Measurements from ENCODE around the gene SMOC2. TPM values are rescaled to one million over a fixed set of nuclear protein-coding genes. Genes with fewer than 3 reads are reported as not detected.

SMOC2 gene
- polyA plus RNA-seq, 3 donors = not detected

DNA sequence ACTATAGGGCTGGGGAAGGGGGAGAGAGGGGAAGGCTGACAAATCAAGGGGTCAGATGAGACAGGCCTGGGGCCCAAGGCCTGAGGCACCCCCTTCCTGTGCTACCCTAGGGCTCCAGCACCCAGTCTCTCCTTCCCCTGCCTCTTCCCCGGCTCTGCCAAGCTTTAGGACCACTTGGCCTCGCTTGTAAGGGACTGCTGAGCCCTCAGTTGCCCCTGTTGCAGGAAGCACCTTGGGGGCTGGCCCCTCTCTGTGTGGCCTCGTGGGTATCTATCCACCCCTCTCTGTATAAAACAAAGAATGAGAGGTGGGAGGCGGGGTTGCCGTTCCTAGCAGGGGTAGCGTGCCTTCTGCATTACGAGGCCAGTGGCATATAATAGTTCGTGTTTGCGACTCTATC lies 21.4 kb upstream of the SMOC2 start:
- Histone ChIP-seq H3K4me2 (replicated peaks; ENCODE audit: extremely low read depth, low read length, poor library complexity, severe bottlenecking) (no peak overlapping the region), H4K20me1 (ENCODE audit: insufficient read depth, low read length) (no peaks in the 10 kb centered on the region), H3K27me3 (ENCODE audit: control insufficient read depth in 2 of 2, insufficient read depth in 2 of 2, low read length in 2 of 2) (no peaks in the 10 kb centered on the region), H3K4me3 (replicated peaks in 1 of 3; ENCODE audit: low read depth in 2 of 3, low read length in 3 of 3) (no peak overlapping the region), H3K9ac (ENCODE audit: insufficient read depth, low read length, poor library complexity, severe bottlenecking) (no peak overlapping the region), H3K9me3 (replicated peaks in 1 of 2; ENCODE audit: control insufficient read depth in 1 of 2, insufficient read depth in 1 of 2, low read length in 2 of 2) (no peaks in the 10 kb centered on the region), H3K27ac (ENCODE audit: low read depth in 1 of 2, low read length in 2 of 2) (no peak overlapping the region), H2AFZ (ENCODE audit: insufficient read depth, low read depth, low read length, poor library complexity, severe bottlenecking) (no peak overlapping the region), H3K4me1 (ENCODE audit: control insufficient read depth in 1 of 2, insufficient read depth in 2 of 2, low read length in 2 of 2) (no peaks in the 10 kb centered on the region), H3K36me3 (replicated peaks in 1 of 2; ENCODE audit: control insufficient read depth in 1 of 2, insufficient read depth in 2 of 2, low read length in 2 of 2) (no peaks in the 10 kb centered on the region), H3K79me2 (ENCODE audit: insufficient read depth, low read length) (no peaks in the 10 kb centered on the region)
- H3K4me1 Mint-ChIP-seq = no peaks in the 10 kb centered on the region
- no peak for TF ChIP-seq CTCF (IDR thresholded peaks at IDR 0.05)
- 96% methylated on average over 7 of the region's 9 CpGs for WGBS (ENCODE audit: insufficient coverage)
- peaks cover 0 to 4% (median 0%) of the 10 kb centered on the region in 7 donors for H3K9me3 Mint-ChIP-seq
- intact Hi-C loops (cut with micrococcal nuclease) = no loop called here
- H3K4me3 Mint-ChIP-seq = no peak overlapping the region
- no peaks in the 10 kb centered on the region for H3K36me3 Mint-ChIP-seq
- no peak overlapping the region for H3K27ac Mint-ChIP-seq
- peaks cover 7 to 9% (median 8%) of the 10 kb centered on the region in 3 donors for H3K27me3 Mint-ChIP-seq (ENCODE audit: low read depth in 3 of 3)
- no peak for DNase-seq

DNA sequence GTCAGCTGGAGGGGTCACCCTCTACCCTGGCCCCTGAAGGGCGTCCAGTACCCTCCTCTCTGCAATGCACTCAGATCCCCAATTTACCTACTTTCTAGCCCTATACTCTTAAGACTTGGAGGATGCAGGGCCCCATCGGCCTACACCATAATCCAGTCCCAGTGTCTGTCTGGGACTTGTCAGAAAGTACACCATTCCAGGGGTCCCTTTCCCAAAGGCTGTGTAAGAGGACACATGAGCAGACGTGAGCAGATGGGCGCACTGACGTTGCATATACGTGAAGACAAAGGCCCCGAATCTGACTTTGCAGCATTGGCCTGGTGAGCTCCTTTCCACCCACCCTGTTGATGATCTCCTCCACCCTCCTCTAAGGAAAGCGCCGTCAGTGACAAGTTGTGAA lies 20.9 kb upstream of the SMOC2 start:
- H3K9me3 ChIP-seq (replicated peaks in 1 of 2; ENCODE audit: control insufficient read depth in 1 of 2, insufficient read depth in 1 of 2, low read length in 2 of 2) = no peaks in the 10 kb centered on the region
- H3K9ac ChIP-seq (ENCODE audit: insufficient read depth, low read length, poor library complexity, severe bottlenecking) = no peak overlapping the region
- no peak overlapping the region for H3K4me3 ChIP-seq (replicated peaks in 1 of 3; ENCODE audit: low read depth in 2 of 3, low read length in 3 of 3)
- no peak for TF ChIP-seq CTCF (IDR thresholded peaks at IDR 0.05)
- no peaks in the 10 kb centered on the region for H3K27me3 ChIP-seq (ENCODE audit: control insufficient read depth in 2 of 2, insufficient read depth in 2 of 2, low read length in 2 of 2)
- Mint-ChIP-seq H3K27ac (no peak overlapping the region), H3K4me1 (no peaks in the 10 kb centered on the region), H3K27me3 (ENCODE audit: low read depth in 3 of 3) (peaks cover 5 to 8% (median 8%) of the 10 kb centered on the region in 3 donors), H3K4me3 (no peak overlapping the region), H3K9me3 (peaks cover 0 to 4% (median 0%) of the 10 kb centered on the region in 7 donors), H3K36me3 (no peaks in the 10 kb centered on the region)
- WGBS (ENCODE audit: insufficient coverage) = 86% methylated on average over 9 of the region's 9 CpGs
- no peaks in the 10 kb centered on the region for H3K4me1 ChIP-seq (ENCODE audit: control insufficient read depth in 1 of 2, insufficient read depth in 2 of 2, low read length in 2 of 2)
- no peak overlapping the region for H2AFZ ChIP-seq (ENCODE audit: insufficient read depth, low read depth, low read length, poor library complexity, severe bottlenecking)
- H3K36me3 ChIP-seq (replicated peaks in 1 of 2; ENCODE audit: control insufficient read depth in 1 of 2, insufficient read depth in 2 of 2, low read length in 2 of 2) = no peaks in the 10 kb centered on the region
- no peak overlapping the region for H3K27ac ChIP-seq (ENCODE audit: low read depth in 1 of 2, low read length in 2 of 2)
- H3K4me2 ChIP-seq (replicated peaks; ENCODE audit: extremely low read depth, low read length, poor library complexity, severe bottlenecking) = no peak overlapping the region
- DNase-seq = no peak
- H3K79me2 ChIP-seq (ENCODE audit: insufficient read depth, low read length) = no peaks in the 10 kb centered on the region
- intact Hi-C loops (cut with micrococcal nuclease) = no loop called here
- no peaks in the 10 kb centered on the region for H4K20me1 ChIP-seq (ENCODE audit: insufficient read depth, low read length)

Data from CD14-positive monocyte (primary cell).